Measurements from ENCODE around the gene KRT15. TPM values are rescaled to one million over a fixed set of nuclear protein-coding genes. Genes with fewer than 3 reads are reported as not detected.

The KRT15 gene
- polyA plus RNA-seq, 1 of the 3 experiments (the other 2 are of a cell fraction), result 16.9 TPM

DNA sequence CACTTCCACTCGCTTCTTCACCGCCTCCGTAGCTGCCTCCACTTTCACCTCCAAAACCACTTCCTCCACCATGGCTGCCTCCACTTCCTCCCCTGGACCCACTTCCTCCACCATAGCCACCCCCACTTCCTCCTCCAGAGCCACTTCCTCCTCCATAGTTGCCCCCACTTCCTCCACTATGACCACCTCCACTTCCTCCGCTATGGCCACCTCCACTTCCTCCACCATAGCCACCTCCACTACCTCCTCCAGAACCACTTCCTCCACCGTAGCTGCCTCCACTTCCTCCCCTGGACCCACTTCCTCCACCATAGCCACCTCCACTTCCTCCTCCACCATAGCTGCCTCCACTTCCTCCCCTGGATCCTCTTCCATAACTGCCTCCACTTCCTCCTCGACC is 48.6 kb upstream of the KRT15 start (continued):
- TF ChIP-seq, protein P1, sequence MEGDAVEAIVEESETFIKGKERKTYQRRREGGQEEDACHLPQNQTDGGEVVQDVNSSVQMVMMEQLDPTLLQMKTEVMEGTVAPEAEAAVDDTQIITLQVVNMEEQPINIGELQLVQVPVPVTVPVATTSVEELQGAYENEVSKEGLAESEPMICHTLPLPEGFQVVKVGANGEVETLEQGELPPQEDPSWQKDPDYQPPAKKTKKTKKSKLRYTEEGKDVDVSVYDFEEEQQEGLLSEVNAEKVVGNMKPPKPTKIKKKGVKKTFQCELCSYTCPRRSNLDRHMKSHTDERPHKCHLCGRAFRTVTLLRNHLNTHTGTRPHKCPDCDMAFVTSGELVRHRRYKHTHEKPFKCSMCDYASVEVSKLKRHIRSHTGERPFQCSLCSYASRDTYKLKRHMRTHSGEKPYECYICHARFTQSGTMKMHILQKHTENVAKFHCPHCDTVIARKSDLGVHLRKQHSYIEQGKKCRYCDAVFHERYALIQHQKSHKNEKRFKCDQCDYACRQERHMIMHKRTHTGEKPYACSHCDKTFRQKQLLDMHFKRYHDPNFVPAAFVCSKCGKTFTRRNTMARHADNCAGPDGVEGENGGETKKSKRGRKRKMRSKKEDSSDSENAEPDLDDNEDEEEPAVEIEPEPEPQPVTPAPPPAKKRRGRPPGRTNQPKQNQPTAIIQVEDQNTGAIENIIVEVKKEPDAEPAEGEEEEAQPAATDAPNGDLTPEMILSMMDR (IDR thresholded peaks at IDR 0.05), result no peak
- TF ChIP-seq TCF12 (IDR thresholded peaks at IDR 0.05) (no peak), RFX5 (IDR thresholded peaks at IDR 0.05; ENCODE audit: low read length) (no peak), NRF1 (IDR thresholded peaks at IDR 0.05; ENCODE audit: low read depth, low read length) (no peak), GABPA (IDR thresholded peaks at IDR 0.05; ENCODE audit: low read depth) (no peak), MEF2A (IDR thresholded peaks at IDR 0.05; ENCODE audit: borderline replicate concordance, low read depth) (no peak)
- TF ChIP-seq, protein P2, sequence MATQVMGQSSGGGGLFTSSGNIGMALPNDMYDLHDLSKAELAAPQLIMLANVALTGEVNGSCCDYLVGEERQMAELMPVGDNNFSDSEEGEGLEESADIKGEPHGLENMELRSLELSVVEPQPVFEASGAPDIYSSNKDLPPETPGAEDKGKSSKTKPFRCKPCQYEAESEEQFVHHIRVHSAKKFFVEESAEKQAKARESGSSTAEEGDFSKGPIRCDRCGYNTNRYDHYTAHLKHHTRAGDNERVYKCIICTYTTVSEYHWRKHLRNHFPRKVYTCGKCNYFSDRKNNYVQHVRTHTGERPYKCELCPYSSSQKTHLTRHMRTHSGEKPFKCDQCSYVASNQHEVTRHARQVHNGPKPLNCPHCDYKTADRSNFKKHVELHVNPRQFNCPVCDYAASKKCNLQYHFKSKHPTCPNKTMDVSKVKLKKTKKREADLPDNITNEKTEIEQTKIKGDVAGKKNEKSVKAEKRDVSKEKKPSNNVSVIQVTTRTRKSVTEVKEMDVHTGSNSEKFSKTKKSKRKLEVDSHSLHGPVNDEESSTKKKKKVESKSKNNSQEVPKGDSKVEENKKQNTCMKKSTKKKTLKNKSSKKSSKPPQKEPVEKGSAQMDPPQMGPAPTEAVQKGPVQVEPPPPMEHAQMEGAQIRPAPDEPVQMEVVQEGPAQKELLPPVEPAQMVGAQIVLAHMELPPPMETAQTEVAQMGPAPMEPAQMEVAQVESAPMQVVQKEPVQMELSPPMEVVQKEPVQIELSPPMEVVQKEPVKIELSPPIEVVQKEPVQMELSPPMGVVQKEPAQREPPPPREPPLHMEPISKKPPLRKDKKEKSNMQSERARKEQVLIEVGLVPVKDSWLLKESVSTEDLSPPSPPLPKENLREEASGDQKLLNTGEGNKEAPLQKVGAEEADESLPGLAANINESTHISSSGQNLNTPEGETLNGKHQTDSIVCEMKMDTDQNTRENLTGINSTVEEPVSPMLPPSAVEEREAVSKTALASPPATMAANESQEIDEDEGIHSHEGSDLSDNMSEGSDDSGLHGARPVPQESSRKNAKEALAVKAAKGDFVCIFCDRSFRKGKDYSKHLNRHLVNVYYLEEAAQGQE (IDR thresholded peaks at IDR 0.05; ENCODE audit: low read depth, low read length), result no peak
- TF ChIP-seq, protein P3, sequence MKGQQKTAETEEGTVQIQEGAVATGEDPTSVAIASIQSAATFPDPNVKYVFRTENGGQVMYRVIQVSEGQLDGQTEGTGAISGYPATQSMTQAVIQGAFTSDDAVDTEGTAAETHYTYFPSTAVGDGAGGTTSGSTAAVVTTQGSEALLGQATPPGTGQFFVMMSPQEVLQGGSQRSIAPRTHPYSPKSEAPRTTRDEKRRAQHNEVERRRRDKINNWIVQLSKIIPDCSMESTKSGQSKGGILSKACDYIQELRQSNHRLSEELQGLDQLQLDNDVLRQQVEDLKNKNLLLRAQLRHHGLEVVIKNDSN (IDR thresholded peaks at IDR 0.05; ENCODE audit: borderline replicate concordance, low read depth), result no peak
- TF ChIP-seq, protein P4, sequence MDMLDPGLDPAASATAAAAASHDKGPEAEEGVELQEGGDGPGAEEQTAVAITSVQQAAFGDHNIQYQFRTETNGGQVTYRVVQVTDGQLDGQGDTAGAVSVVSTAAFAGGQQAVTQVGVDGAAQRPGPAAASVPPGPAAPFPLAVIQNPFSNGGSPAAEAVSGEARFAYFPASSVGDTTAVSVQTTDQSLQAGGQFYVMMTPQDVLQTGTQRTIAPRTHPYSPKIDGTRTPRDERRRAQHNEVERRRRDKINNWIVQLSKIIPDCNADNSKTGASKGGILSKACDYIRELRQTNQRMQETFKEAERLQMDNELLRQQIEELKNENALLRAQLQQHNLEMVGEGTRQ (IDR thresholded peaks at IDR 0.05; ENCODE audit: borderline replicate concordance, low read depth, low read length), result no peak

DNA sequence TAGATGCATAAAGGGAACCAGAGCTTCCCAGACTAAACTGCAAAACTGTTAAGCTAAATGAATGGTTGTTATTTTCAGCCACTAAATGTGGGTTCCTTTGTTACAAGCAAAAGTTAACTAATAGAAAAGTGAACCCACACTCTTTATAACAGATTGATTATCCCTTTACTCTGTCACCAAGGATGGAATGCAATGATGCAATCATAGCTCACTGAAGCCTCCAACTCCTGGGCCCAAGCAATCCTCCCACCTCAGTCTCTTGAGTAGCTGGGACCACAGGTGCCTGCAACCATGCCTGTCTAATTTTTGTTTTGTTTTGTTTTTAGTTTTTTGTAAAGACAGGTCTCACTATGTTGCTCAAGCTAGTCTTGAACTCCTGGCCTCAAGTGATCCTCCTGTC is 46.6 kb upstream of the KRT15 start:
- no peaks in the 10 kb centered on the region for H3K4me1 ChIP-seq (ENCODE audit: control insufficient read depth in 1 of 2, insufficient read depth in 2 of 2, low read depth in 1 of 2, low read length in 1 of 2)
- H3K9me3 ChIP-seq, result no peaks in the 10 kb centered on the region
- DNase-seq, result no peak
- no peak overlapping the region for H3K4me2 ChIP-seq
- H3F3A ChIP-seq (replicated peaks; ENCODE audit: insufficient read depth), result no peaks in the 10 kb centered on the region
- H3K9me2 ChIP-seq, result no peaks in the 10 kb centered on the region
- no peak overlapping the region for H3K27ac ChIP-seq (ENCODE audit: low read depth in 2 of 2, low read length in 1 of 2)
- no peak overlapping the region for H2AFZ ChIP-seq (ENCODE audit: low read depth)
- peaks cover 35% of the 10 kb centered on the region; the same call in 1 of the 2 replicates for H3K27me3 ChIP-seq (ENCODE audit: insufficient read depth)
- ChIA-PET POLR2A (no interaction called here), CTCF (interaction anchor here (0.9 to 9.0 kb wide), 8 partner anchors 11 to 98 kb away, joined by 3 to 62 read pairs (median 4); no protein-coding TSS in a partner anchor)
- no peak overlapping the region for H3K4me3 ChIP-seq (ENCODE audit: low read depth in 2 of 2, low read length in 1 of 2)
- H4K20me1 ChIP-seq (ENCODE audit: insufficient read depth), result no peaks in the 10 kb centered on the region
- H3K79me2 ChIP-seq (ENCODE audit: insufficient read depth), result no peaks in the 10 kb centered on the region
- no peak overlapping the region for H3K9ac ChIP-seq
- H3K36me3 ChIP-seq (replicated peaks in 1 of 2; ENCODE audit: control insufficient read depth in 1 of 2, insufficient read depth in 2 of 2, low read length in 1 of 2), result no peaks in the 10 kb centered on the region
- TF ChIP-seq TCF12 (IDR thresholded peaks at IDR 0.05) (no peak), NFIC (IDR thresholded peaks at IDR 0.05; ENCODE audit: borderline replicate concordance) (no peak), TEAD4 (IDR thresholded peaks at IDR 0.05; ENCODE audit: borderline replicate concordance, insufficient read depth) (no peak), RXRA (IDR thresholded peaks at IDR 0.05; ENCODE audit: borderline replicate concordance, low read depth) (no peak), GATA2 (CRISPR knock-in tag; IDR thresholded peaks at IDR 0.05) (no peak), TAF1 (IDR thresholded peaks at IDR 0.05; ENCODE audit: borderline replicate concordance, low read depth, low read length) (no peak), POLR2AphosphoS5 (IDR thresholded peaks at IDR 0.05; ENCODE audit: low read depth, low read length) (no peak), RFX5 (IDR thresholded peaks at IDR 0.05; ENCODE audit: low read length) (no peak), EP300 (IDR thresholded peaks at IDR 0.05; ENCODE audit: borderline replicate concordance in 1 of 2, low read depth in 1 of 2, low read length in 1 of 2) (no peak), NRF1 (IDR thresholded peaks at IDR 0.05; ENCODE audit: low read depth, low read length) (no peak)
- TF ChIP-seq, protein P4 (IDR thresholded peaks at IDR 0.05; ENCODE audit: borderline replicate concordance, low read depth, low read length), result no peak
- TF ChIP-seq, protein P5, sequence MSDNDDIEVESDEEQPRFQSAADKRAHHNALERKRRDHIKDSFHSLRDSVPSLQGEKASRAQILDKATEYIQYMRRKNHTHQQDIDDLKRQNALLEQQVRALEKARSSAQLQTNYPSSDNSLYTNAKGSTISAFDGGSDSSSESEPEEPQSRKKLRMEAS (IDR thresholded peaks at IDR 0.05; ENCODE audit: low read depth), result no peak
- TF ChIP-seq, protein P6, sequence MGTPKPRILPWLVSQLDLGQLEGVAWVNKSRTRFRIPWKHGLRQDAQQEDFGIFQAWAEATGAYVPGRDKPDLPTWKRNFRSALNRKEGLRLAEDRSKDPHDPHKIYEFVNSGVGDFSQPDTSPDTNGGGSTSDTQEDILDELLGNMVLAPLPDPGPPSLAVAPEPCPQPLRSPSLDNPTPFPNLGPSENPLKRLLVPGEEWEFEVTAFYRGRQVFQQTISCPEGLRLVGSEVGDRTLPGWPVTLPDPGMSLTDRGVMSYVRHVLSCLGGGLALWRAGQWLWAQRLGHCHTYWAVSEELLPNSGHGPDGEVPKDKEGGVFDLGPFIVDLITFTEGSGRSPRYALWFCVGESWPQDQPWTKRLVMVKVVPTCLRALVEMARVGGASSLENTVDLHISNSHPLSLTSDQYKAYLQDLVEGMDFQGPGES (IDR thresholded peaks at IDR 0.05; ENCODE audit: low read depth, low read length), result no peak
- TF ChIP-seq, protein P1 (IDR thresholded peaks at IDR 0.05), result no peak

Data from SK-N-SH (cell line).